SK-N-SH (cell line): Measurements from ENCODE around the gene LPCAT1. TPM values are rescaled to one million over a fixed set of nuclear protein-coding genes. Genes with fewer than 3 reads are reported as not detected.

Source experiments
- CTCF ChIA-PET: fragments of 300-600, 350-600 bp; formaldehyde crosslinking; extraction: SDS; loops from one replicate; lab custom pipeline; 2021; lab: Yijun Ruan, JAX
- POLR2A ChIA-PET: fragments of 350-600 bp; sonication (Branson Sonifier 250); formaldehyde crosslinking; extraction: SDS; loops from one replicate; lab custom pipeline; 2020; ENCODE audit warnings: antibody characterized with exemption, inconsistent platforms; lab: Yijun Ruan, JAX
- DNase-seq: peaks from one replicate; pipeline ENCODE4 v3.0.0; 2012
- H2AFZ ChIP-seq: fragments of 200-600 bp; sonication (generic); 2 replicates; pipeline ENCODE4 v1.8.1; 2016; ENCODE audit warnings: antibody characterized with exemption, mild to moderate bottlenecking, low read depth
- H3F3A ChIP-seq: fragments of 200-600 bp; sonication (generic); replicated peaks from 2 replicates; pipeline ENCODE3; 2016; ENCODE audit warnings: antibody characterized with exemption, mild to moderate bottlenecking; ENCODE audit not compliant: insufficient read depth
- H3K27ac ChIP-seq, 2 experiments: fragments of 200-500 bp in 1 of 2; fragments of 200-600 bp in 1 of 2; sonication (Bioruptor generic) in 1 of 2; sonication (generic), shearing (Covaris generic) in 1 of 2; 2 replicates each; pipeline versions ENCODE4 v1.5.1 to v1.6.1; 2014 to 2016; ENCODE audit warnings: low read depth in 2 of 2, inconsistent platforms in 1 of 2, low read length in 1 of 2, mild to moderate bottlenecking in 1 of 2, mixed read lengths in 1 of 2
- H3K27me3 ChIP-seq: fragments of 200-600 bp; sonication (generic), shearing (Covaris generic); 2 replicates; pipeline ENCODE4 v1.6.1; 2016; ENCODE audit warnings: mixed run types; ENCODE audit not compliant: insufficient read depth
- H3K36me3 ChIP-seq, 2 experiments: fragments of 200-500 bp in 1 of 2; fragments of 200-600 bp in 1 of 2; sonication (Bioruptor generic) in 1 of 2; sonication (generic) in 1 of 2; replicated peaks in 1 of 2; 2 replicates each; pipeline versions ENCODE3 to v1.5.1; 2014 to 2016; ENCODE audit warnings: low read length in 1 of 2, mild to moderate bottlenecking in 1 of 2; ENCODE audit not compliant: insufficient read depth in 2 of 2, control insufficient read depth in 1 of 2
- H3K4me1 ChIP-seq, 2 experiments: fragments of 200-500 bp in 1 of 2; fragments of 200-600 bp in 1 of 2; sonication (Bioruptor generic) in 1 of 2; sonication (generic), shearing (Covaris generic) in 1 of 2; 2 replicates each; pipeline versions ENCODE4 v1.5.1 to v1.6.1; 2014 to 2016; ENCODE audit warnings: low read depth in 1 of 2, low read length in 1 of 2, mixed run types in 1 of 2; ENCODE audit not compliant: insufficient read depth in 2 of 2, control insufficient read depth in 1 of 2
- H3K4me2 ChIP-seq: fragments of 200-600 bp; sonication (generic), shearing (Covaris generic); 2 replicates; pipeline ENCODE4 v1.6.1; 2017; ENCODE audit warnings: mixed run types
- H3K4me3 ChIP-seq, 2 experiments: fragments of 200-500 bp in 1 of 2; fragments of 200-600 bp in 1 of 2; sonication (Bioruptor generic) in 1 of 2; sonication (generic), shearing (Covaris generic) in 1 of 2; 2 replicates each; pipeline versions ENCODE4 v1.5.1 to v1.8.1; 2014 to 2016; ENCODE audit warnings: low read depth in 2 of 2, inconsistent platforms in 1 of 2, low read length in 1 of 2, mild to moderate bottlenecking in 1 of 2, mixed read lengths in 1 of 2, moderate library complexity in 1 of 2
- H3K79me2 ChIP-seq: fragments of 200-600 bp; sonication (generic); 2 replicates; pipeline ENCODE4 v1.8.1; 2017; ENCODE audit warnings: mild to moderate bottlenecking; ENCODE audit not compliant: insufficient read depth
- H3K9ac ChIP-seq: fragments of 200-600 bp; sonication (generic); 2 replicates; pipeline ENCODE4 v1.6.1; 2017; ENCODE audit warnings: mixed run types
- H3K9me2 ChIP-seq: fragments of 200-600 bp; sonication (generic); 2 replicates; pipeline ENCODE4 v1.6.1; 2017; ENCODE audit warnings: mixed run types
- H3K9me3 ChIP-seq: fragments of 200-600 bp; sonication (generic); 2 replicates; pipeline ENCODE4 v1.6.1; 2017; ENCODE audit warnings: mixed run types, mild to moderate bottlenecking, moderate library complexity
- H4K20me1 ChIP-seq: fragments of 200-600 bp; sonication (generic); 2 replicates; pipeline ENCODE4 v1.6.1; 2017; ENCODE audit warnings: mild to moderate bottlenecking, mixed run types; ENCODE audit not compliant: insufficient read depth
- CHD2 ChIP-seq: fragments of 150-350 bp; IDR thresholded peaks from 2 replicates; pipeline ENCODE4 v1.6.1; 2018; ENCODE audit warnings: low read length; ENCODE audit not compliant: partially characterized antibody
- ELF1 ChIP-seq: IDR thresholded peaks from 2 replicates; pipeline ENCODE4 v1.4.0; 2012
- EP300 ChIP-seq, 2 experiments: IDR thresholded peaks; 2 replicates each; pipeline versions ENCODE4 v1.4.0 to v1.6.1; 2012; ENCODE audit warnings: borderline replicate concordance in 1 of 2, low read depth in 1 of 2, low read length in 1 of 2
- FOSL2 ChIP-seq: IDR thresholded peaks from 2 replicates; pipeline ENCODE4 v1.4.0; 2012; ENCODE audit warnings: low read depth, mild to moderate bottlenecking, moderate library complexity, borderline replicate concordance
- FOXM1 ChIP-seq: IDR thresholded peaks from 2 replicates; pipeline ENCODE4 v1.4.0; 2012; ENCODE audit warnings: low read depth, mild to moderate bottlenecking
- GATA2 ChIP-seq: sonication (generic); formaldehyde crosslinking; IDR thresholded peaks from 2 replicates; pipeline ENCODE4 v1.5.0; 2020; ENCODE audit warnings: mild to moderate bottlenecking, missing genetic modification reagents
- MXI1 ChIP-seq: IDR thresholded peaks from 2 replicates; pipeline ENCODE4 v1.6.1; 2012; ENCODE audit warnings: mild to moderate bottlenecking, low read depth, low read length, improper control_type of control experiment
- SIN3A ChIP-seq: IDR thresholded peaks from 2 replicates; pipeline ENCODE4 v1.6.1; 2012; ENCODE audit warnings: low read depth, mild to moderate bottlenecking, low read length, moderate library complexity, borderline replicate concordance
- ZBTB33 ChIP-seq: IDR thresholded peaks from 2 replicates; pipeline ENCODE4 v1.4.0; 2012; ENCODE audit warnings: low read depth, borderline replicate concordance
- WGBS: methylation state at CpG from one replicate; pipeline ENCODE4 v1.1.6; 2017; ENCODE audit warnings: low lambda C conversion rate; 5-methylcytosine and 5-hydroxymethylcytosine counted together
- polyA plus RNA-seq, 3 experiments: library from polyadenylated mRNA; depleted of rRNA; stranded (reverse); fragments of >200 nt; gene quantifications; 2 replicates each; pipeline ENCODE4 v1.2.3, GENCODE V29; 2012

The LPCAT1 gene
- polyA plus RNA-seq, 1 of the 3 experiments (the other 2 are of a cell fraction): 42.3 TPM

DNA sequence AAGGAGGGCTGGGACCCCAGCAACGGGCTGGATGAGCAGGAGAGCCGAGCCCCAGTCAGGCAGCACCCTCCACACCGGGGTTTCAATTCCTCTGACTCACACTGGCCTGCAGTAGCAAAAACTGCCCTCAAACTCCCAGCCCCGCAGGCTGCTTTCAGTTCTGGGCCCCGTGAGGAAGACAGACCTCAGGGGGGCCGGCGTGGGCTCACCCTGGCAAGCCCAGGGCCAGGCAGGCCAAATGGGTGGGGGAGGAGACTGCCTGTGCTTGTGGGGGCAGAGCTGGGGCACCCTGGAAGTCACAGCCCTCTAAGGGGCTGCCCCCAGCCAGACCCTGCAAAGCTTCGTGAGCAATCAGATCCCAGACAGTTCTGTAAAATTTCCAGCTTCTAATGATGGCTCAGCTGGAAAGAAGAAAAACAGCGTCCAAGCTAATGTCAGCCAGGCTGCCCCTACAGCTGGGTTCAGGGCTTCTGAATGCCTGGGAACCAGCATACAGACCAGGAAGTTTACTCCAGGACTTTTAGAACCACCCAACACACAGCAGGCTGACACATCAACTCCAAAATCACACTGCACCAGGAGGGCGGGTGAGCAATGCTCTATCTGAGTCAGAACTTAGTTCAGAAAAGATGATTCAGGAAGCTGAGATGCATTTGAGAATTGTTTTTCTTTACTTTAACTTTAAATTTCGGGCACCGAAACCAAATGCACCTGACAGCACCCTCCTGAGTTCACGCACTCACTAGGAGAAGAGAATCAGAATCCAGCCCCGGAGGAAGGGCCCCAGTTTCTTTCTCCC, 34.7 kb downstream of the LPCAT1 start:
- peaks cover 10% of the 10 kb centered on the region for H3F3A ChIP-seq
- peaks cover 9% of the 10 kb centered on the region; the same call in 1 of the 2 replicates for H4K20me1 ChIP-seq
- H2AFZ ChIP-seq: no peak overlapping the region
- peaks cover 3 to 4% of the 10 kb centered on the region in 2 experiments; a peak in 2 of 4 replicates for H3K4me1 ChIP-seq
- TF ChIP-seq FOXM1 (no peak), FOSL2 (peak; percentile 52), CHD2 (no peak), ELF1 (peak; percentile 58)
- peak overlapping the region in 1 of 2 experiments; percentile 32; a peak in 1 of 4 replicates for H3K27ac ChIP-seq
- no peak overlapping the region for H3K4me3 ChIP-seq
- no peaks in the 10 kb centered on the region for H3K9me3 ChIP-seq
- no peak overlapping the region for H3K9ac ChIP-seq
- H3K79me2 ChIP-seq: 0 out of 2 replicates have a peak, but pooled peaks cover 3% of the 10 kb centered on the region
- H3K9me2 ChIP-seq: no peaks in the 10 kb centered on the region
- H3K36me3 ChIP-seq: peaks cover 4 to 53% of the 10 kb centered on the region in 2 experiments
- H3K4me2 ChIP-seq: no peak overlapping the region
- 90% methylated on average over 5 of the region's 14 CpGs for WGBS
- ChIA-PET POLR2A (no interaction called here), CTCF (interaction anchor here (1.0 to 1.8 kb wide), 4 partner anchors 9 to 156 kb away, joined by 3 to 5 read pairs (median 4); no protein-coding TSS in a partner anchor)
- DNase-seq: no peak
- H3K27me3 ChIP-seq: no peaks in the 10 kb centered on the region

DNA sequence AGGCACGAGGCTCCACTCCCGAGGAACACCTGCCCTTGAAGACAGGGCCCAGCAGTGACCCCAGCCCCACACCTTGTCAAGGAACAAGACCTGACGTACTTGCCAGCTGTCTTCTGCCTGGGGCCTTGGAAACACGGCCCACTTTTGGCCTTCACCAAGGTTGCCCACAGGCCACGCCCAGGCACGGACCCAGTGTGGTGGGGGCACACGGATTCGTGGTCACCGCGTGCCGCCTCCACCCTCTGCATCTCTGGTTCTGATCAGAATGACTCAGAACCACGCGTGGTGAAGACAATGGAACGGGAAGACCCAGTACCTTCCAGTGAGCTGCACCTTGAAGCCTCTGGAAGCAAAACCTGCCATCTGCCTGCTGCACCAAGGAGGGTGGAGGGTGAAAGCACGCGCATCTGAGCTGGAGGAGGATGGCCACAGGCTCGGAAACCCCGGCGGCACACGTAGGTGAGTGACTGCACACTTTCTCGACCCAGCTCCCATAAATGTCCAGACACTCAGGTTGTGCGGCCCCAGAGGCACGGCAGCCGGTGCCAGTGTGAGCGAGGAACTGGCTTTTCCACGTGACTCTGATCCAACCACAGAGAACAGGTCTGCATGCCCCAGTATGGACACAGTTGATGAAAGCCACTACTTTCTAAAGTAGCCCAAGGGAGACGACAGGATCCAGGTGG, 36.5 kb downstream of the LPCAT1 start:
- POLR2A ChIA-PET: no interaction called here
- no peaks in the 10 kb centered on the region for H3K27me3 ChIP-seq

More for the DNA sequence above, 36.5 kb downstream of the LPCAT1 start:
- no peak overlapping the region for H3K4me2 ChIP-seq
- WGBS: 98% methylated on average over 20 of the region's 27 CpGs
- H3K4me1 ChIP-seq: peaks cover 0 to 3% of the 10 kb centered on the region in 2 experiments; a peak in 1 of 4 replicates
- no peak overlapping the region for H3K4me3 ChIP-seq
- no peaks in the 10 kb centered on the region for H3K79me2 ChIP-seq
- H3K36me3 ChIP-seq: peaks cover 4 to 50% of the 10 kb centered on the region in 2 experiments
- TF ChIP-seq ZBTB33 (no peak), MXI1 (no peak), EP300 (IDR thresholded peaks at IDR 0.05; ENCODE audit: borderline replicate concordance in 1 of 2, low read depth in 1 of 2, low read length in 1 of 2) (no peak), GATA2 (CRISPR knock-in tag) (no peak), SIN3A (no peak)
- H3K9me2 ChIP-seq: no peaks in the 10 kb centered on the region
- no peak for DNase-seq
- H3K9ac ChIP-seq: no peak overlapping the region
- H4K20me1 ChIP-seq: peaks cover 7% of the 10 kb centered on the region; the same call in 1 of the 2 replicates
- no peaks in the 10 kb centered on the region for H3K9me3 ChIP-seq
- H3F3A ChIP-seq: peaks cover 10% of the 10 kb centered on the region
- H2AFZ ChIP-seq: no peak overlapping the region
- H3K27ac ChIP-seq: no peak overlapping the region
- CTCF ChIA-PET: interaction anchor here (0.8 to 1.1 kb wide), 2 partner anchors 12 to 19 kb away, joined by 3 read pairs; no protein-coding TSS in a partner anchor
